Neutrophil (primary cell): Measurements from ENCODE around the gene TBC1D24.
"Not testable (repeated sequence)": the region's sequence is repeated elsewhere in the genome, so short reads cannot be mapped to it uniquely, and the experiment has no call there.

Experiments
- H3K27ac ChIP-seq: fragments of 200-600 bp; sonication (generic); 2 replicates; pipeline ENCODE4 v1.5.1; 2016; ENCODE audit warnings: mild to moderate bottlenecking, moderate library complexity
- H3K27me3 ChIP-seq: fragments of 200-600 bp; sonication (generic); 2 replicates; pipeline ENCODE4 v1.6.0; 2016; ENCODE audit warnings: mild to moderate bottlenecking
- H3K36me3 ChIP-seq: fragments of 200-600 bp; sonication (generic); 2 replicates; pipeline ENCODE4 v1.5.1; 2017
- H3K4me1 ChIP-seq, 2 experiments: fragments of 200-600 bp in 1 of 2; sonication (generic) in 1 of 2; 1 replicate in 1 of 2; 2 replicates in 1 of 2; pipeline versions ENCODE4 v1.5.1 to v1.6.1; 2013 to 2016; ENCODE audit warnings: low read depth in 1 of 2, low read length in 1 of 2, mild to moderate bottlenecking in 1 of 2, moderate library complexity in 1 of 2; ENCODE audit not compliant: control insufficient read depth in 1 of 2, insufficient read depth in 1 of 2
- H3K4me3 ChIP-seq, 2 experiments: fragments of 200-600 bp in 1 of 2; sonication (generic) in 1 of 2; 1 replicate in 1 of 2; 2 replicates in 1 of 2; pipeline ENCODE4 v1.5.1; 2013 to 2016; ENCODE audit warnings: low read depth in 1 of 2, low read length in 1 of 2, mild to moderate bottlenecking in 1 of 2, moderate library complexity in 1 of 2
- H3K9me3 ChIP-seq: fragments of 200-600 bp; sonication (generic); 2 replicates; pipeline ENCODE4 v1.5.1; 2016
- CTCF ChIP-seq: fragments of 200-600 bp; sonication (generic); IDR thresholded peaks from 2 replicates; pipeline ENCODE4 v1.5.1; 2016; ENCODE audit warnings: antibody characterized with exemption

The TBC1D24 gene

GRCh38 chr16:2530629-2531318 lies 55.8 kb downstream of the TBC1D24 start:
- no peaks in the 10 kb centered on the region for H3K27me3 ChIP-seq
- H3K4me1 ChIP-seq: peaks cover 45 to 51% of the 10 kb centered on the region in 2 experiments
- peak overlapping the region; percentile 97 for H3K27ac ChIP-seq
- H3K36me3 ChIP-seq: peaks cover 38% of the 10 kb centered on the region
- TF ChIP-seq CTCF: no peak
- H3K9me3 ChIP-seq: no peaks in the 10 kb centered on the region
- peak overlapping the region; percentile 66 to 81 for H3K4me3 ChIP-seq

- H3K9me3 ChIP-seq: no peaks in the 10 kb centered on the region
- H3K36me3 ChIP-seq: peaks cover 38% of the 10 kb centered on the region
- no peak for TF ChIP-seq CTCF
These were observed 56.4 kb downstream of the TBC1D24 start, which contains the start of gene CEMP1 for GRCh38 chr16:2531371-2531695. CEMP1 (minus strand) TSS chr16:2531408; CDS start chr16:2531073, 335 bp downstream.

GRCh38 chr16:2531696-2532493 lies 57.0 kb downstream of the TBC1D24 start:
- TF ChIP-seq CTCF: peak; percentile 14
- Histone ChIP-seq H3K36me3 (peaks cover 38% of the 10 kb centered on the region), H3K9me3 (no peaks in the 10 kb centered on the region), H3K4me3 (peak overlapping the region; percentile 66 to 81), H3K27ac (peak overlapping the region; percentile 97), H3K27me3 (no peaks in the 10 kb centered on the region), H3K4me1 (peaks cover 44 to 51% of the 10 kb centered on the region in 2 experiments)

More at GRCh38 chr16:2531371-2531695, 56.4 kb downstream of the TBC1D24 start, which contains the start of gene CEMP1:
- Histone ChIP-seq H3K4me3 (peak within 1 kb of the TSS; percentile 66 to 81), H3K27ac (peak within 1 kb of the TSS; percentile 97), H3K4me1 (peaks cover 45 to 51% of the 10 kb centered on the region in 2 experiments), H3K27me3 (no peaks in the 10 kb centered on the region)

- Histone ChIP-seq H3K36me3 (peaks cover 33% of the 10 kb centered on the region), H3K4me1 (peaks cover 43 to 49% of the 10 kb centered on the region in 2 experiments), H3K9me3 (no peaks in the 10 kb centered on the region), H3K27ac (peak overlapping the region; percentile 97), H3K4me3 (peak overlapping the region; percentile 66 to 81), H3K27me3 (no peaks in the 10 kb centered on the region)
- TF ChIP-seq CTCF: no peak
These were observed 57.7 kb downstream of the TBC1D24 start for GRCh38 chr16:2532494-2533141.

- H3K36me3 ChIP-seq: peaks cover 26% of the 10 kb centered on the region
- H3K9me3 ChIP-seq, H3K27me3 ChIP-seq: not testable (repeated sequence)
- H3K4me3 ChIP-seq: peak overlapping the region; percentile 66 to 81
- peak overlapping the region; percentile 97 for H3K27ac ChIP-seq
- peaks cover 43 to 49% of the 10 kb centered on the region in 2 experiments for H3K4me1 ChIP-seq
These were observed 58.3 kb downstream of the TBC1D24 start for GRCh38 chr16:2533142-2533755.
